Measurements from ENCODE around the gene POR.
"Not testable (repeated sequence)": the region's sequence is repeated elsewhere in the genome, so short reads cannot be mapped to it uniquely, and the experiment has no call there.

The POR gene

GRCh38 chr7:75992083-75992755 is 77.3 kb downstream of the POR start:
- no peak for DNase-seq (ENCODE audit: low read depth)

DNA sequence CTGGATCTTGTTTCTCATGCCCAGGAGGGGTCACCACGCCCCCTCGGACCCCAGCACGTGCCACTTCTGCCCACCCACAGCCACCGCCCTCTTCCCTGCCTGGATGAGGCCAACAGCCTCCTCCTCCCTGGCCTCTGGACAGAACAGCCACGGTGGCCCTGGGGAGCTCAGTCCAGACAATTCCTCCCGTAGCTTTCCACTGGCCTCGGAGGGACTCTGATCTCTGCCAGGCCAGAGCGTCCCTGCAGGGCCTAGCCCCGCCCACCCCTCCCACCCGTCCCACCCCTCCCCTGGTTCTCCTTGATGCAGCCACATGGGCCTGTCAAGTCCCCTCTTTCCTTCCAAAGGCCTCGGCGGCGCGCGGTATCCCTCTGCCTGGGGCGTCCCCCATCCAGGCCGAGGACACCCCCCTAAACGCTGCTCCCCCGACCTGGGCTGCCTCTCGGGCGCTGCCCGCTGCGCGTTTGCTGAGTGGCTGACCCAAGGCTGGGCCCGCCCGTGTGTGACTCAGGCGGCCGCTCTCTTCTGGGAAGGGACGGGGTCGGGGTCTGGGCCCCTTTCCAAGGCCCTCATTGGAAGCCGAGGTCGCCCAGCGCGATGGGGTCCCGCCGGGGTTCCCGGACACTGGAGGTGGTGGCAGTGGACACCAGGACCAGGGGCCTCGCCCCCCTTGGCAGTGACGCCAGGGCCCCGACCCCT is 78.9 kb downstream of the POR start:
- no peak for DNase-seq (ENCODE audit: low read depth)

- peak; percentile 40 for DNase-seq (ENCODE audit: low read depth)
Observed at GRCh38 chr7:75994388-75995051, 79.6 kb downstream of the POR start, which contains the start of gene TMEM120A. TSS of gene TMEM120A (minus strand) at chr7:75994595. CDS start at chr7:75994570, 25 bp downstream.

- no peak for DNase-seq (ENCODE audit: low read depth)
Observed at GRCh38 chr7:75995052-75995471, 80.1 kb downstream of the POR start.

DNA sequence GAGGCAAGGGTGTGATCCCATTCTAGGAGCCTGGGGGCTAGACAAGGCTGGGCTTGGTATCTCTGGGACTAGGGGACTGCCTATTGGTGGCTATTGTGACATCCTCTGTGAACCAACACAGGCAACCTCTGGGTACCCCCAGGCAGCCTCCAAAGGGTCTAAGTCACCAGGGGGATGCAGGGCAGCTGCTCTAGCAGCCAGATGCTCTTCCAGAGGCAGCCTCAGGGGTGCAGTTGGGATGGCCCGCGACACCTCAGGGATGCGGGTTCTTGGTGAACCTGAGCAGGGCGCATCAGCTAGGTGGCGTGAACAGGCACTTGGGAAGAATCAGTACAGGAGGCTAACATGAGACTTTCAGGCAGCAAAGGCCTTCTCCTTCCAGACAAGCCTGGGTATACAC is 81.0 kb downstream of the POR start:
- no peak for DNase-seq (ENCODE audit: low read depth)

DNA sequence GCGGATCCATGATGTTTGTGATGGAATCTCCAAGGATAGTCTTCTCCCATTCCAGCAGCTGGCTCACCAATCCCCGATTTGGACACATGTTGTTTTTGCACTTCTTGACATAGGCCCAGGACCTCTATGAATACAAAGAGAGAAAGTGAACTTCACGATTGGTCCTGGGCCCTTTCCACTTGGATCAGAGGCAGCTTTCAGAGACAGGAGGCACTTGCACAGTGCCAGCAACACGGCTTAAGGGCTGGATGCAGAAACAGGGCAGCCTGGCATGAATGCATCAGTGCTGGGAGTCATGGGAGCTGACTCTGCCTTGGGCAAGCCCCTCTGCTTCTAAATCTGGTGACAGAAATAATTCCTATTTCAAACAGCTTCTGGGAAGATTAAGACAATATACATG is 81.5 kb downstream of the POR start:
- no peak for DNase-seq (ENCODE audit: low read depth)

DNA sequence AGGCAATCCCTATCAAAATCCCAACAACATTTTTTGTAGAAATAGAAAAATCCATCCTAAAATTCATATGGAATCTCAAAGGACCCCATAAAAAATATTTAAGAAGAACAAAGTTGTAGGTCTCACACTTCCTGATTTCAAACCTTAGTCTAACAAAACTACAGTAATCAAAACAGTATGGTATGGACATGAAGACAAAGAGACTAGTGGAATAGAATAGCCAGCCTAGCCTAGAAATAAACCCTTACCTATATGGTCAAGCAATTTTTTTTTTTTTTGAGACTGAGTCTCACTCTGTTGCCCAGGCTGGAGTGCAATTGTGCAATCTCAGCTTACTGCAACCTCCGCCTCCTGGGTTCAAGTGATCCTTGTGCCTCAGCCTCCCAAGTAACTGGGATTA is 83.1 kb downstream of the POR start:
- no peak for DNase-seq (ENCODE audit: low read depth)

DNA sequence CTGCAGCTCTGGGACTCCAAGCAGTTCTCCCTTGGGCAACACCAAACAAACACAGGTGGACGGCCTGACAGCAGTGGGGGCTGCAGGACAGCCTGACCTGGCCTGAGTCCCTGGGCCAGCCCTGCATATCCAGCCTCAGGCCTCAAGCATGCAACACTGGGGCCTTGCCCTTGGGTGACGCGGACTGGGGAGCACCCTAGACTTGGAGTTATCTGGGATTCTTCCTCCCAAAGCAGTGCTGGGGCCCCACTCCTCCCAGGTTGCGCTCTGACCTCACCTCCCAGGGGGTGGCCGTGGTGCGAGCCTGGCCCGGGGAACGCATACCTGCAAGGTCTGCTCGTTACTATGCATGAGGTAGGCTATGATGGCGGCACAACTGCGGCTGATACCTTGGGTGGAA is 85.6 kb downstream of the POR start:
- no peak for DNase-seq (ENCODE audit: low read depth)

GRCh38 chr7:76002139-76002538 is 87.2 kb downstream of the POR start:
- no peak for DNase-seq (ENCODE audit: low read depth)

DNA sequence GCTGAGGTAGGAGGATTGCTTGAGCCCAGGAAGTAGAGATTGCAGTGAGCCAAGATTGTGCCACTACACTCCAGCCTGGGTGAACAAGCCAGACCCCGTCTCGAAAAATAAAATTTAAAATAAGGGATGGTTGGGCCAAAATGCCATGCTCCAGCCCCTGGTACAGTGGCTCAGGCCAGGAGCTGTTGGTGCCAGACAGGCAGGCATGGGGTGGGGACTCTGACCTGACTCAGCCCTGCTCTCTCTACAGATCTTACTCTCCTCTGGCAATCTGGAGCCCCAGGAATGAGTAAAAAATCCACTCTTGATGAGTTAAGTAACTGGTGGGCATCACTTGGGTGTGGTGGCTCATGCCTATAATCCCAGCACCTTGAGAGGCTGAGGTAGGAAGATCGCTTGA is 87.9 kb downstream of the POR start:
- DNase-seq (ENCODE audit: low read depth): no peak

DNA sequence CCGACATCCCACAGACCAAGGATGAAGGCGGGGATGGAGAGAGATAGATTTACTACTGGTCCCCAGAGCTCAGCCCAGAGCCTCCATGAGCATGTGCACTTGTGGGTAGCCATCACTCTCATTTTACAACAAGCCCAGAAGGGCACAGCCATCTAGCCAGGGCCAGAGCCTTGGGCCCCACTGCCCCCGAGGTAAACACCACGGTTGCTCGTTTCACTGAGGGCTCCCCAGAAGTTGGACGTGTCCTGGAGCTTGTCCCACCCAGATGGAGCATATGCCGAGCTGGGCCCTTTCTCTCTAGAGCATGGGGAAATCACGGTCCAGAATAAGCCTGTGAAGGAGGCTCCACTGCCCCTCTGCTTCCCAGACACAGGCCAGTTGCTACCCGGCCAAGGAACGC is 88.4 kb downstream of the POR start:
- DNase-seq (ENCODE audit: low read depth): no peak

DNA sequence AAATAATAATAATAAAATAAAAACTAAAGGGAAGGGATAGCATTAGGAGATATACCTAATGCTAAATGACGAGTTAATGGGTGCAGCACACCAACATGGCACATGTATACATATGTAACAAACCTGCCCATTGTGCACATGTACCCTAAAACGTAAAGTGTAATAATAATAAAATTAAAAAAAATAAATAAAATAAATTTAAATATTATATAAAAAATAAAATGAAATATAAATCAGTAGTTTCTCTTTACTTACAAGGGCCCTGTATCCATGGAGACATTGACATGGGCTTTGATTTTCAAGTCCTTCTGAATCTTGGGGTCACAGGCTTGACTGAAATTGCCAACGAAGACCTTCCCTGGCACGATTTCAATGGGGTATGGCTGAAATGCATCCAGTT is 90.0 kb downstream of the POR start:
- not testable (repeated sequence) for DNase-seq (ENCODE audit: low read depth)

DNA sequence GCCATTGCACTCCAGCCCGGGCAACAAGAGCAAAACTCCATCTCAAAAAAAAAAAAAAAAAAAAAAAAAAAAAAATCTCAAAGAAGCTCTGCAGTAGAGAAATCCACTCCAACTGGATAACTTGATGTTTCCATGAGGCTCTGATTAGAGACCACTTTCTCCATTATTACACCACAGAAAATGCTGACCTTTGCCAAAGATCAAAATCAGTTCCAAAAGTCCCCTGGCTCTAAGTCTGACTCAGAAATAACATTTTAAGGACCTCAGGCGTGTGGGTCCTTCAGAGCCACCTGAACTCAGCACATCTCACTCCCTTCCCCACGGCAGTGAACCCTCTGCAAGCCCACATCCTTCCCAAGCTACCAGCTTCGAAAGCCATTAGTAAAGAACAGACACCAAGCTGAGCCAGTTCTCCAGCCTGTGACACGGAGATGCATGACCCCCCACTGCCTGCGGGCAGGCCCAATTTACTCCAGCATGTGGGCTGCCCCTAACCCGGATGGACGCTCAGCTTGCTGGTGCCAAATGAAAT is 93.3 kb downstream of the POR start:
- DNase-seq (ENCODE audit: low read depth): no peak

DNA sequence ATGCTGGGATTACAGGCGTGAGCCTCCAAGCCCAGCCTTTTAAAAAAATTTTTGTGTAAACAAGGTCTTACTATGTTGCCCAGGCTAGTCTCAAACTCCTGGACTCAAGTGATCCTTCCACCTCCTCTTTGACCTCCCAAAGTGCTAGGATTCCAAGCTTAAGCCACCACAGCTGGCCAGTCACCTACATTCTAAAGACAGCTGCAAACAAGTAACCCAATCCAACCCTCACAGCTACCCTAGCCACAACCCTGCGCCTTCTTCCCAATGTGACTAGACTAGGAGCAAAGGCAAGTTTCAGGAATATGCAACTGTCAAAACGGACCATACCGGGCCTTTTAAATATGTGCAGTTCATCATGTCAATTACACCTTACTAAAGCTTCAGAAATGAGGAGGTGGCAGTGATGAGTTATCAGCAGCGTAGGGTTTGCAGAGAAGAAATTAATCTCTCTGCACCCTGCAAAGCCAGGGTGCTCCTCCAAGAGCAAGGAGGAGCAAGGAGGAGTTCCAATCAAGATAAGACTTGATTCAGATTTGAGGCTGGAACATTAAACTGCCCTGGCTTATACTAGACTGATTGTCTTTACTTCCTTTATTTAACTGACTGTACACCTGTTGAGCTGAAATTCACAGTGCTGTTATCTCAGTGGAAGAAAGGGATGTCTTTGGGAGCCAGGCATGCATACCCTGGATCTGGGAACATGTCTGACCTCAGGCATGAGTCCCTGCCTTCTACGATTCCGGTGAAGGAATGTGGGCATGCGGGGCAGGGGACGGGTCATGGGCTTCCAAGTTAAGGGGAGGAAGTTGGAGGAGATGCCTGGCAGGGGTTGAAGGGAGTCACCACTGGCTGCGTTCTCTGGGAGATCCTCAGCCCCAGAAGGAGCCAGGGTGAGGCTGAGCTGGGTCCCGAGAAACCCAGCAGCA is 95.0 kb downstream of the POR start:
- DNase-seq (ENCODE audit: low read depth): no peak

- peak; percentile 48 for DNase-seq (ENCODE audit: low read depth)
Observed at GRCh38 chr7:76011442-76011861, 96.5 kb downstream of the POR start.

GRCh38 chr7:76016191-76016947 is 101.4 kb downstream of the POR start:
- DNase-seq (ENCODE audit: low read depth): peak; percentile 37

- DNase-seq (ENCODE audit: low read depth): not testable (repeated sequence)
Observed at GRCh38 chr7:76018520-76018919, 103.6 kb downstream of the POR start.

DNA sequence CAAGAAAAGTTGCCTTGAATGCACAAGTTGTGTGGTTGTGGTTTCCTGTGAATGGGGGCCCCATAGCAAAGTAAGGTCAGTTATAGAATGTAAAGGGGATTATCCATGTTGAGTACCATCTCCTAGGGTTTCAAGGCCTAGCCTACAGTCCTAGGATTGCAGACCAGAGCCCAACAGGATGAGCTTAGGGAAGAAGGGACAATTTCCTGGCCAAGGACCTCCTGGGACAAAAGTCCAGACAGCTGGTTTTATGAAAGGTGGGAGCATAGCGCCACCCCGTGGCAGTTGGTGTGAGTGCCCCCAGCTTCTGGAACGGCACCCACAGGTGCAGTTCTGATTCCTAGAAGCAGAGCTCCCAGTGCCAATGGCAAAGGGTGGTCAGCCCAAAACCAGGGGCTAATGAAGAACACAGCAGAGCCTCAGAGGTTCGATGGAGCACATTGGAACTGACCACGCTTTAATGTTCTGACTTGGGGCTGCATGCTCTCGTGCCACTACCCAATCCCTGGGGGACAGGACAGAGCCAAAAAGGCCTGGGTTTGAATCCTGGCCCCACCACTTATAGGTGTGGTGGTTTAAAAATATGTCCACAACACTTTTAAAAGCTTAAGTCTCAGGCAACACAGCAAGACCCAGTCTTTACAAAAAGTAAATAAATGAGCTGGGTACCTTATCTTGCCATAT is 105.2 kb downstream of the POR start:
- DNase-seq (ENCODE audit: low read depth): no peak

GRCh38 chr7:76022026-76022780 is 107.2 kb downstream of the POR start:
- DNase-seq (ENCODE audit: low read depth): no peak

DNA sequence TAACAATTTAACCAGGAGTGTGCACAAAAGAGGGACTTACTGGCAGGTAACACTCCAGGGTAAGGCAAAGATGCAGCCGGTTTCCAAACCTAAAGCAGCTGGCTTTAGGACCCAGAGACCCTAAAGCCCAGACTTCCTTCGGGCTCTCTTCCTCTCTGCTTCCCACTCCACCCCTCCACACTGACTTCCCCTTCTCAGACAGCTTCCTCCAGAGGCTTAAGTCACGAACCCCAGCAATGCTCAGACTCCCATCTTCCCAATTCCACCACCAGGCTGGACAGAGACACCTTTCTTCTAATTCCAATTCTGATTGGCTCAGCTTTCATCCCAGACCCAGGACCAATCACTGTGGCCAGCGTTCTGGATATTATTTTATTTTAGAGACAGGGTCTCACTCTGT is 108.0 kb downstream of the POR start:
- no peak for DNase-seq (ENCODE audit: low read depth)

All from non-pigmented ciliary epithelial cell (primary cell).